ENCODE results near the gene CNIH3. TPM values are rescaled to one million over a fixed set of nuclear protein-coding genes. Genes with fewer than 3 reads are reported as not detected.

CNIH3 gene
- polyA plus RNA-seq, 3 donors = 8.2 to 10.3 (median 9.5) TPM

DNA sequence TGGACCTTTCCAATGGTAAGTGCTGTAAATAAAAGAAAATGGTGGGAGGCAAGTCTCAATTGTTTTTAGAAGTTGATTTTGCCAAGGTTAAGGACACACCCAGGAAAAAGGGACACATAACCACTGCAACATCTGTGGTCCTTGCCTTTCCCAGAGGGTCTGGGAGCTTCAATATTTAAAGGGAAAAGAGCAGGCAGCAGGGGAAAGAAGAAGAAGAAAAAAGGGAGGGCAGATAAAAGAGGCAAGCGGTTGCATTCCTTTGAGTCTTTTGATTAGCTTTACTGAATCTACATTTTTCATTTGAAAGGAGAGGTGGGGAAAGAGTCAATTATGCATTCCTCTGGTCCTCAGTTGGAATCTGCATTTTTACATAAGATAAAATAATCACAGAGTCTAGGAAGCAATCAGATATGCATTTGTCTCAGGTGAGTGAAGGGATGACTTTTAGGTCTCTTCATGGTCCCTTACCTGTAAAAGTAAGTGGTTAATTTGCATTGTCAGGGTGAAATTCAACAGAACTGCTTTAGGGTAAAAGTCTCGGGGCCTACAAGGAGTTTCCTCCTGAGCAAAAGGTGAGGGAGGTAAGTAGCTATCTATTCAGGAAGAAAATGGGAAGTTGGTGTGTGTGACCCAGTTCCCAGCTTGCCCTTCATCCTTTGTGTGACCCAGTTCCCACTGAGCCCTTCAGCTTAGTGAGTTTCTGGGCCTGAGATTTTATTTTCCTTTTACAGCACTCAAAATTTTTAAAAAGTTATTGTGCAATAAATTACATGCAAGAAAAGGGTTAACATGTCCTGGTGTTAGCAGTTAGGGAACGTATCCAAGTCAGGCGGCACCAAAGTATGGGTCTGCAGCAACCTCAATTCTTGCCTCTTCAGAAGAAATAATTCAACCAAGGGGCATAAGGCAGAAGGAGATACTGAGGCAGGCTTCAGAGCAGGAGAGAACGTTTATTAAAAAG, 8.6 kb upstream of the CNIH3 start:
- no peak for DNase-seq

DNA sequence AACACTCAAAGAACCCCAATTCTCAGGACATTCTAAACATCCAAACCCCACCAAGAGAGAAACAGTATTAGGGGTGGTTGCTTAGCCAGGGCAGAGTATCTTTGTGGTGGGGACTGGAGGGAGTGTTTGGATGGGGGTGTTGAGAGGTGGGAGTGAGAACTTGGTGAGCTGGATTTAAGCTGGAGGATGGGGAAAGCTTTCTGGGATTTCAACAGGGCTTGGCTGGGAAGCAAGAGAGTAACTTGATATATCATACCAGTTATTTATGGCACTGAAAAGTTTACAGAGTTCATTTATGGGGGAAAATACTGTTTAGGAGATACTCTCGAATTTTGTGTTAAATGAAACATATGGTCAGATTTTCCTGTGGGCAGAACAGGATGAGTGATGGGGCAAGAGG, 6.8 kb upstream of the CNIH3 start:
- DNase-seq = no peak

DNA sequence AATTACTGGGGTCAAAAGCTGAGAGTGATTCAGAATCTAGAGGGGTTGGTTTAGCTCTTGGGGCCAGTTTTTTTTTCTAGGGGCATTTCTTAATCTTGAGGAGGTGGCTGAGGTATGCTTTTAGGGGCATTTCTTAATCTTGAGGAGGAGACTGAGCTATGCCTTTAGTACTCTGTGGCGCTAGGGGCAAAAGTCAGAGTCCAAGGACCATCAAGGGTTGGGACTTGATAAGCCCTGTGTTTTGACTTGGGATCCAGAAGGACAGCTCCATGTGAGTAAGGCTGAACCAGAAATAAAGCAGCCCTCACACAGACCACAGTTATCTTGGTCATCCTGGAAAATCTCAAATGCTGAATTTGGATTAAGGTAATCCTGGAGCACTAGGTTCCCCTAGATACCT, 3.9 kb upstream of the CNIH3 start:
- no peak for DNase-seq

DNA sequence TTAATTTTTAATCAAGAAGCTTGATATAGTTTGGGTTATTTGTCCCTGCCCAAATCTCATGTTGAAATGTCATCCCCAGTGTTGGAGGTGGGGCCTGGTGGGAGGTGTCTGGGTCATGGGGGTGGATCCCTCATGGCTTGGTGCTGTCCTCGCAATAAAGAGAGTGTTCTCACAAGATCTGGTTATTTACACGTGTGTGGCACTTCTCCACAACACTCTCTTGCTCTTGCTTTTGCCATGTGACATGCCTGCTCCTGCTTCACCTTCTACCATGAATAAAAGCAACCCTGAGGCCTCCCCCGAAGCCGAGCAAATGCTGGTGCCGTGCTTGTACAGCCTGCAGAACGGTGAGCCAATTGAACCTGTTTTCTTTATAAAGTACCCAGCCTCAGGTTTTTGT, 2.6 kb upstream of the CNIH3 start:
- no peak for DNase-seq

DNA sequence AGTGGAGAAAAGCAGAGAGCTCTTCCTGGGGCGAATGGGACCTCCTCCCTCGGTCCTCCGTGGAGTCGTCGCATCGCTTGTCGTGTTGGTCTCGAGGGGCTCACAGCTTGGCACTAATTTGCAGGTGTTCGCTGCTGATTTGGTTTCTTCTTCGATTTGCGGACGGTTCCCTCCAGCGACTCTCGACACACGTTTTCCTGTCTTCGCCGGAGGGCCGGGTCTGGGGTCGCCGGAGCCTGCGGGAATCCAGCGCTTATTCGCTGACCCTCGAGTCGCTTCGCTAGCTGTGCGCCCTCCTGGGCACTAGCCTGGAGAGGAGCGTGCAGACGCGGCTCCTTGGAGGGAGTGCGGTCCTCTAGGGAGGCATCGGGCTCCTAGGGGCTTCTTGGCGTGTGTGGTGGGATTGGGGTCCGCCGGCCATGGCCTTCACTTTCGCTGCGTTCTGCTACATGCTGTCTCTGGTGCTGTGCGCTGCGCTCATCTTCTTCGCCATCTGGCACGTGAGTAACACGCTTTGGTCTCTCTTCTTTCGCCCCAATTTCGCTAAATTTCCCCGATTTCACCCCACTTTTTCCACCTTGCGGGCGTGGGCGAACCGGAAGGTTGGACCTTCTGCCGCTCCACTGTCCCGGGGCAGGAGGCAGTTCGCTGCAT, 766 bp downstream of the CNIH3 start:
- DNase-seq = no peak

DNA sequence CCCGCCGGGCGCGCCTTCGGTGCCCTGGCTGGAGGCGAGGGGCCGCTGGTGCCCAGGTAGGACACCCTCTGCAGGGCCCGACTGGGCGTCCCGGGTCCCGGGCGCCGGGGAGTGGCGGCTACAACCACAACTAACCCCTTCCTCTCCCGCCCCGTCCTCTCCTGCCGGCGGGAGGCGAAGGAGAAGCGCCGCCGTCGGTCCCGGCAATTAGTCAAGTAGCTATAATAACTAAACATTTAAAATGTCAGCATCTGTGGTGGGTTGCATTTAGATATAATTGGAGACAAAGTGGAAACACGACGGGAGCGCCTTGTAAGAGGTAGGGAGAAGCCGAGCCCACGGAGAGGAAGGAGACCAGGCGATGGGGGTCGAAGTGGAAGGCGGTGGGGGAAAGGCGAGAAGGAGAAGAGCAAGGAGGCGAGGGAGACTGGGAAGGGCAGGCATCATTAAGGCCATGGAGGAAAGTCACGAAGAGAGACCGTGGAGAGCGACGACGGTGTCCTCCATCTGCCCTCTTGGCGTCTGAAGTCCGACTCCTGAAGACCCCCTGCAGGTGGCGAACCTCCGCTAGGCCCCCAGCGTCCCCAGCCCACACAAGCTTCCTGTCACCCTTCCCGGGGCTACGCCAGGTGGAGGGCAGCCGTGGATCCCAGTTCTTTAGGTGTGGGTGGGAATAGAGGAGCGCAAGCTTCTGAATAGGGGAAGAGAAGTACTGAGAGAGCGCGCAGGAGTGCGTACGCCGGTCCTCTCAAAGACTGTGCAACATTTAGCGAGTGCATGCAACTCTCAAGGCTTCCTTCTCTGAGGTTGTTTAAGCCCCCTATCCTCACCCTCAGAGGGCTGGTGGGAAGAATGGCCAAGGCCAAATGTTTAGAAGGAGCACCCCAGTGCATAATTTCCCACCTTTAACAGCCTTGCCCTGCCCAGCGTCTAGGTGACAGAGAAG, 1.6 kb downstream of the CNIH3 start:
- no peak for DNase-seq

DNA sequence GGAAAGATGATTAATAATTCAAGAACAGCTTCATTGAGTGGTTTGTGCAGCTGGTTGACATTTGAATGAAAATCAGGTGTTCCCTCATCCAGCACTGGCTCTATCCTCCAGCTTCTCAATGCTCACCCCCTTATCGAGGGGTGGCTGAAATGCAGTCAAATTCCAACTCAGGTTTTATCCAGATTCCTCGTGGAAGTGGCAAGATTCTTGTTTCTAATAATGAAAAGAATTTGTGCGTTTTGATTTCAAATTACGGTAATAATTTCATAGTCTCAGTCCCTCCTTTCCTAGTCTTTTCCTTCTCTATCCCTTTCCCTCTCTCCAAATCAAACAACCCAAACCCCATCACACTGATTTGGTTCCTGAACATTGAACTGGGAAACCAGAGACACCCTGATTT, 3.1 kb downstream of the CNIH3 start:
- no peak for DNase-seq

DNA sequence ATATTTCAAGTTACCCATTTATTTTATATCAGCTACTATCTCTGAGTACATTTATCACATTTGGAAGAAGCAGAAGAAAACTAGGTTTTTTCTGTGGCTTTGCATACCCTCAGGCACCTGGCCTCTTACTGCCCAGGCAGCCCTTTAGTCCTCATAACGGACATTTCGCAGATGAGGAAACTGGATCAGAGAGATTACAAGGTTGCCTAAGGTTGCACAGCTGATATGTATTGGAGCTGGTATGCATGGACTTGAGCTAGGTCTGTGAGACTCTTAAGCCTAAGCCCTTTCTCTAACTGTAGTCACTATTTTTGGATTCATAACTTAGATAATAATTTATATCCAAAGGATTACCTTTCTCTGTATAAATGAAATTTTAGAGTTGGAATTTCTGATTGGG, 4.0 kb downstream of the CNIH3 start:
- no peak for DNase-seq

DNA sequence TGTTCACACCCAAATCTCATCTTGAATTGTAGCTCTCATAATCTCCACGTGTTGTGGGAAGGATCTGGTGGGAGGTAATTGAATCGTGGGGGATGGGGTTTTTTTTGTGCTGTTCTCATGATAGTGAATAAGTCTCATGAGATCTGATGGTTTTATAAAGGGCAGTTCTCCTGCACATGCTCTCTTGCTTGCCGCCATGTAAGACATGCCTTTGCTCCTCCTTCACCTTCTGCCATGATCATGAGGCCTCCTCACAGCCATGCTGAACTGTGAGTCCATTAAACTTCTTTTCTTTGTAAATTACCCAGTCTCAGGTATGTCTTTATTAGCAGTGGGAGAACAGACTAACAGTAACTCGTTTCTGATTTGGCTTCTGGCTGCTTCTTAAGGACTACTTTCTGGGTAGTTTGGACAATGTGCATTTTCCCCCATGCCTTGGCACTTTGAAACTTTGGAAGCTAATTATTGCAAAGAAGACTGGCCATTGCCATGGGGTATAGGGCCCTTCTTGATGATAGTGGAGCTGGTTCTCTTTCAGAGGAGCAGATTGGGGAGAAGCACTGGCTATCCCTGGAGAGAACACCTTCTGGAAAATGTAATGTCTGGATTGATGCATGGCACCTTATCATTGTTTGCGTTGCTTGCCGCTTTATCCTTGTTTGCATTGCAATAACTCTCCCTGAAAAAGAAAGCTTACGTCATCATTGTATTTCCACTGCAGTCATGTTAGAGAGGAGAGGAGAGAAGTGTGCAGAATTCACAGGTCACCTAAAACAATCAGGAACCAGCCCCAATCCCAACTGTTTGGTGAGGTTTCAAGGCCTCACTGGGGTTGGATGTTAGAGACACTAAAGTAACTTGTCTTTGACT, 5.9 kb downstream of the CNIH3 start:
- no peak for DNase-seq

DNA sequence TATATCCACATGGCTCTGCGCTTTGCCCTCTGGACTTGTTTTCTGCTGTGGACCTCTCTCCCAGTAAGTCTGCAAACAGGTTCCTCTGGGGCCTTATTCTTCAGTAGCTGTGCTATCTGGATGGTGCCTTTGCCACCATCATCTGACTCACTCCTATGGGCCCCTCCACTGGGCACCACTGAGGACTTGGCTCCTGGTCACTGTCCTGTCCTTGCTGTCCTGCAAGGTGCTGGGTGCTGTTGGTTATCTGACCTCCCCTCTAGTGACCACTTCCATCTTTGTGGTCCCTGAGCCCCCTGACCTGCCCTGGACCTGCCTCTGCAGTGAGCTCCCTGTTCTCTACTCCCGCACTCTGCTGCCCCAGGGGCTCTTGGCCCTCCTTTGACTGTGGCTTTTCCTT, 6.7 kb downstream of the CNIH3 start:
- no peak for DNase-seq

DNA sequence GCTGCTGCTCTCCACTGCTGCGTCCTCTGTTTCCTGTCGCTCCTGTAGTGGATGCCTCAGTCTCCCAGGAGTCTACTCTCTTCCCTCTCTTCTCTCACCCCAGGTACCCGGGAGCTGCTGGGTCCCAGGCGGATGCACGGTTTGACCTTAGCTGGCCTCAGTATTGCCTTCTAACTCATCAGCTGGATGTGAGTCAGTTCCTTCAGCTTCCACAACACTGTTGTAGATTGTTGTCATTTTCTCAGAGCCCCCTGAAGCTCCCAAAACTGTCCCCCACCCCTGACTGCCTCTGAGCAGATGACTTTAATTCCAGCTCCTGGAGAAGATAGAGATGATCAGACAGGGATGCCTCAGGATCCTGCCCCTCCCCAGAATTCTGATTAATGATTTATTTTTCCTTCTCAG, 7.2 kb downstream of the CNIH3 start:
- DNase-seq = no peak

DNA sequence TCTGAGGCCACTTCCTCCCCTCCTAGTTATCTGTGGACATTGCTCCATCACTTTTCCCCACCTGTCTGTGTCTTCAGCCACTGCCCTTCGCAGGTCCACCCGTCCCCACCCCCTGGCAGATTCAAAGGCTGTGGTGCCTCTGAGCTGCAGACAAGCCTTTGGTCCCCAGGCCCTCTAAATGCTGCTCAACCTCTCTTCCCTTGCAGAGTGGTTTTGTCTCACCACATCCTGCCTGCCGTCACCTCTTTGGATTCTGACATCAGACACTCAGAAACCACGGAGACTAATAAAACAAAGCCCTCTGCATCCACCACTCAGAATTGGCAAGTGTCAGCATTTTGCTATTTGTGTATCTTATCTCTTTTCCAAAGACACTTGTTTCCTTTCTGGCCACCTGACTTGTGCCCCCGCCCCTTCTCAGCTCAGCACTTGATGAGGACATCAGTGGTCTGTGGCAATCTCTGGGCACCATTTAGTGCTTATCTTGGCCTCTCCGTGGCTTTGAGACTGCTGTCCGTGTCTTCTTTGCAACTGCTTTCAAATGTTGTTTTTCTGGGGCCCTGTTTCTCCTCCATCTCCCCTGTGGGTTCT, 7.7 kb downstream of the CNIH3 start:
- no peak for DNase-seq

DNA sequence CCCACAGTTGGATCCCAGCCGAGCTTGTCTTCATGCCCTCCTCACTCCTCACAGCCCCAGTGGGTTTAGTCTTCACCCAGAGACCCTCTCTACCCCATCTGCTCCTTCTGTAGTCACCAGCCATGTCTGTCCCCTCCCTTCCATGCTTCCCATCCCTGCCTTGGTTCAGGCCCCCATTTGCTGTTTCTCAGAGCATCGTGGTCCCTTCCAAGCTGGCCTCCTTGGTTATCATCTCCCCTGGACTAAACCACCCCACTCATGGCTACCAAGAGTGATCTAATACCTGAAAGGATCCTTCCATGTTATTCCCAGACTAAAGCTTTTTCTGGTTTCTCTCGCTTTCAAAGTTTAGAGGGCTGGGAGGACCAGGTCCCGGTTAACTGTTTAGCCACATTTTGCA, 8.3 kb downstream of the CNIH3 start:
- DNase-seq = no peak

DNA sequence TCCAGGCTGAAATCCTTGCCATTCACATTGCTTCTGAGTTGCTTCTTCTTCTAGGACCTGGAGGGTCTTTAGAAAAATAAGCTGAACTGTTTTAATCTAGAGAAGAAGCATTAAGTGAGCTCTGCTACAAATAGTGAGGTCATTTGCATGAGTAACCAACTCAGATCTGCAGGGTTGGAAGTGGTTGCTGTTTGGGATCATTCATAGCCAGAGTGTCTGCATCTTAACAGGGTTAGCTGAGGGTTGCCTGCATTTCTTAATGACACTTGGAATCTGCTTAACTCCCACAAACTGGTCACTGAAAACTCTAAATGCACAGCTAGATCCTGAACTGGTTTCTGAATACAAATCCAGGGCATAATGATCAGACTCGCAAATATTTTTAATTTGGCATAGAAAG, 9.9 kb downstream of the CNIH3 start:
- DNase-seq = no peak

DNA sequence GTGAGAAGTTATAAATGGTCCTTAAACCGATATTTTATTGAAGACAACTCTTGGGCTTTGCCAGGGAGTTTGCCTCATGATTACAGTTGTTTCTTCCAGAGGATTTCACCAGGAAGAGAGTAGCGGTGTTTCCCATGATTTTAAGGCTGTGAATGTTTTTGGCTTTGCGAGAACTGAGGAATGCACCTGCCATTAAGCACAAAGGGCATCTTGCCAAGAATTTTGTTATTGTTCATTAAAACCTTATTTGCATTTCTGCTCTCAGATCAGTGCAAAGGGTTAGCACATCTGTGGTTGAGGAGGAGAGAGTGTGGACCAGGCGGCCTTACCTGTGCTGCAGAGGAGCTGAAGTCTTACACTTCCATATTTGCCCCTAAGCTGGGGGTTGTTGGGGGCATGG, 13.8 kb downstream of the CNIH3 start:
- DNase-seq = no peak

DNA sequence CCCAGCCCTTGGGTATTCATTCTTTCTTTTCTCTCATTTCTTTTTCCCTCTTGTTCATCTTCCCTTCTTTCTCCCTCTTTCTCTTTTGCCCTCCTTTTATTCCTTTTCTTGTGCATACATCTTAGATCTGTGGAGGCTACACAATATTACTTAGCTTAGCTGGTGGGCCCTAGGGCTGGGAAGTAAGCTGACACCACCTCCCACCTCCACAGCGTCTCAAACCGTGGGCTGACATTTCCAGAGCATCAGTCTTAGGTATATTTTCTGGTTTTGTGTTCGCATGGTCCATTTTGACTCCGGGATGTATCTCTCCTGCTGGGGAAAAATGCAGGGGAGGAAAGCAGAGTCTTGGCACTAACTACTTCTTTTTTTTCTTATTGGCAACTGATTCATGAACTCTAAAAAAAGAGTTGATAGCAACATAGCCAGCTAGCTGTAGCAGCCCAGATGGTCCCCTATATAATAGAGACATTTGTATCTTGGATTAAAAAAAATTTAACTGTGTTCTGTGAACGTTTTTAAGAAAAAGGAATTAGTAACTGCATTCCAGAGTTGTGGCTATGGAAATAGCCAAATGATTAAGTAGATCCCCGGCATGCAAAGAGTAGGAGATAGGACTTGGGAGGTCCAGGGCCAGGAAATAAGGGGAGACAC, 15.5 kb downstream of the CNIH3 start:
- no peak for DNase-seq

DNA sequence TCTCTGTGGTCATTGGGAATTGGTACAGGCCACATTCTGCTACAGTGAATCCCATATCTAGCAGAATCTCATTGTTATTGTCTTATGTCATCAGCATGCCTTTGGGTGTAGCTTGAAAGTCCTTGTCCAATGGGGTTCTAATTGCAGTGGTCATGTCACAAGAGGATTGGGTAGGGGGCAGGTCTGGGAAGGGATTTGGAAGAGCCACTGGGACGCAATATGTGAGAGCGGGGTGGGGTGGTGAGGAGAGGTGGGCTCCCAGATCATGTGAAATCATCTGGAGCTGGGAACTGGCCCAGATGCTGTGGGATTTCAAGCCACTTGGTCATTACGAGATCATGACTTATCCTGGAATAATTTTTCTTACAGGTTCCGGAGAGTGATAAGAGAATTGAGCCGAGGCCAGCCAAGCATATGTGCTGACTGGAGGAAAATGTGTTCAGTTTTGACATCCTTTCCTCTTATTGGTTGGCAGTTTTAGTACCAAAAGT, 16.3 kb downstream of the CNIH3 start:
- no peak for DNase-seq

DNA sequence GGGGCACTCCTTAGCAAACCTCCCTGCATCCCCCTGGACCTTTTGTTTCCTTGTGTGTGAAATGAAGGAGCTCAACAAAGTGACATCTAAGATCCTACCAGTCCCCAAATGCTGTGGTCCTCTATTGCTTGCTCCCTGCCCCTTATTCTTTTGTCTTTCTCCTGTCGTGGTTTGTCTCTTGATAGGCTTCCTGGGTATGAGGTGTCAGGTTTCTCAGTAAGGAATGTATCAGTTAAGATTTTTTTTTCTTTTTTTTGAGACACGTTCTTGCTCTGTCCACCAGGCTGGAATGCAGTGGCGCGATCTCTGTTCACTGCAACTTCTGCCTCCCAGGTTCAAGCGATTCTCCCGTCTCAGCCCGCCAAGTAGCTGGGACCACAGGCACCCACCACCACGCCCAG, 16.8 kb downstream of the CNIH3 start:
- no peak for DNase-seq

DNA sequence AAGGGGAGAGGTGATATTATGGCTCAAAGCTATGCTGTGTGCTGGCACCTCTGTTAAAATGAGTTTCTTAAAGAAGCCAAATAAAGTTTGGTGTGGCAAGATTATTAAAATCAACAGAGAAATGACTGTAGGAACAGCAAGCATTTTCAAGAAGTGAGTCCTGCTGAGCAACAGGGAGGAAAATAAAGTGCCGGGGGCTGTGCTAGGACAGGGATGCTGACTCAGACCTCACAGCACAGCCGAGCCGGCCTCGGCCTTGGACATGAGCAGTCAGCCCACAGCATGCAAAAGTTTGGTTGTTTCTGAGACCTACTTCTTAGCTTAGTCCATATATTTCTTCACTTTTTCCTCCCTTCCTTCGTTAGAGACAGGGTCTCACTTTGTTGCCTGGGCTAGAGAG, 19.2 kb downstream of the CNIH3 start:
- DNase-seq = no peak

DNA sequence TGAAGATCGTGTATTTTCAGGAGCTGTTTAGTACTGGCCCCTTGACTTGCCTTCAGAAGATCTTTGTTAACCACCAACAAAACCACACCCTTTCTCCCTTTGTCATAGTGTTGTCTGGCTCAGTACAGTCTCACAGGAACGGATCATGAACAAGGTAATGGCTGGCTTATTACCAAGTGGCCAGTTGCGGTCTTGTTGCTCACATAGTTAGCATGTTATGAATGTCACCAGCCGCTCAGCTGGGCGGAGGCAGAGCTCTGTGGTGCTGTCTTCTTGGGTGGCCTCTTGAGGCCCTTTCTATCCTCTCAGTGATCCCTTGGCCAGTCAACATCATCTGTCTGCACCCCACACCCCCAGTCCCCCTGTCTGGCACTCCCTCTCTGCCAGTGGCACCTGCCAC, 21.4 kb downstream of the CNIH3 start:
- DNase-seq = no peak
